CD14-positive monocyte (primary cell): Measurements from ENCODE around the gene SPPL2C. TPM values are rescaled to one million over a fixed set of nuclear protein-coding genes. Genes with fewer than 3 reads are reported as not detected.

ENCODE experiments used
- DNase-seq, 3 donors: peaks; one replicate each; pipeline ENCODE4 v3.0.0-alpha.2; 2011 to 2022
- H2AFZ ChIP-seq: 2 replicates; pipeline ENCODE4 v1.6.0; 2012; ENCODE audit warnings: mild to moderate bottlenecking, low read depth, low read length, inconsistent platforms; ENCODE audit not compliant: insufficient read depth, poor library complexity, severe bottlenecking
- H3K27ac ChIP-seq, 2 donors: 1 replicate in 1 of 2; 2 replicates in 1 of 2; pipeline ENCODE4 v1.5.1; 2012 to 2013; ENCODE audit warnings: low read length in 2 of 2, control low read depth in 1 of 2, inconsistent platforms in 1 of 2, low read depth in 1 of 2, mild to moderate bottlenecking in 1 of 2
- H3K27me3 ChIP-seq, 2 donors: one replicate each; pipeline versions ENCODE4 v1.6.0 to v1.6.1; 2011 to 2013; ENCODE audit warnings: low read length in 2 of 2; ENCODE audit not compliant: control insufficient read depth in 2 of 2, insufficient read depth in 2 of 2
- H3K36me3 ChIP-seq, 2 donors: replicated peaks in 1 of 2; 1 replicate in 1 of 2; 2 replicates in 1 of 2; pipeline versions ENCODE4 v1.5.1 to v1.6.1; 2012 to 2013; ENCODE audit warnings: low read length in 2 of 2, control low read depth in 1 of 2, inconsistent platforms in 1 of 2, mild to moderate bottlenecking in 1 of 2; ENCODE audit not compliant: insufficient read depth in 2 of 2, control insufficient read depth in 1 of 2
- H3K4me1 ChIP-seq, 2 donors: 1 replicate in 1 of 2; 2 replicates in 1 of 2; pipeline versions ENCODE4 v1.5.1 to v1.6.1; 2012 to 2013; ENCODE audit warnings: low read length in 2 of 2, control low read depth in 1 of 2, inconsistent platforms in 1 of 2, mild to moderate bottlenecking in 1 of 2, moderate library complexity in 1 of 2; ENCODE audit not compliant: insufficient read depth in 2 of 2, control insufficient read depth in 1 of 2
- H3K4me2 ChIP-seq: replicated peaks from 2 replicates; pipeline ENCODE3; 2012; ENCODE audit warnings: low read length, moderate library complexity, mild to moderate bottlenecking; ENCODE audit not compliant: poor library complexity, severe bottlenecking; ENCODE audit errors: extremely low read depth
- H3K4me3 ChIP-seq, 3 experiments: fragments of 200-600 bp in 1 of 3; sonication (generic) in 1 of 3; replicated peaks in 1 of 3; 1 replicate in 2 of 3; 2 replicates in 1 of 3; pipeline ENCODE4 v1.5.1; 2011 to 2013; ENCODE audit warnings: low read length in 3 of 3, mild to moderate bottlenecking in 3 of 3, control low read depth in 2 of 3, low read depth in 2 of 3, inconsistent platforms in 1 of 3, moderate library complexity in 1 of 3
- H3K79me2 ChIP-seq: 2 replicates; pipeline ENCODE4 v1.6.0; 2012; ENCODE audit warnings: mild to moderate bottlenecking, control low read depth, inconsistent platforms, low read length, moderate library complexity; ENCODE audit not compliant: insufficient read depth
- H3K9ac ChIP-seq: 2 replicates; pipeline ENCODE4 v1.6.0; 2017; ENCODE audit warnings: low read length, mild to moderate bottlenecking; ENCODE audit not compliant: insufficient read depth, poor library complexity, severe bottlenecking
- H3K9me3 ChIP-seq, 2 donors: replicated peaks in 1 of 2; 1 replicate in 1 of 2; 2 replicates in 1 of 2; pipeline versions ENCODE4 v1.5.1 to v1.6.1; 2012 to 2013; ENCODE audit warnings: low read length in 2 of 2, control low read depth in 1 of 2; ENCODE audit not compliant: control insufficient read depth in 1 of 2, insufficient read depth in 1 of 2
- H4K20me1 ChIP-seq: 2 replicates; pipeline ENCODE4 v1.6.0; 2012; ENCODE audit warnings: mild to moderate bottlenecking, low read length, control low read depth, moderate library complexity; ENCODE audit not compliant: insufficient read depth
- H3K27ac Mint-ChIP-seq, 7 donors: one replicate each; pipeline ENCODE4 v1.8.0; 2020; ENCODE audit warnings: mild to moderate bottlenecking in 7 of 7, mixed read lengths in 7 of 7, moderate library complexity in 6 of 7, inconsistent platforms in 2 of 7
- H3K27me3 Mint-ChIP-seq, 3 donors: one replicate each; pipeline ENCODE4 v1.8.0; 2021 to 2022; ENCODE audit warnings: low read depth in 3 of 3, mild to moderate bottlenecking in 3 of 3, mixed read lengths in 3 of 3, moderate library complexity in 3 of 3, inconsistent platforms in 1 of 3
- H3K36me3 Mint-ChIP-seq, 2 donors: one replicate each; pipeline ENCODE4 v1.8.0; 2020; ENCODE audit warnings: mixed read lengths in 2 of 2, inconsistent platforms in 1 of 2, mild to moderate bottlenecking in 1 of 2
- H3K4me1 Mint-ChIP-seq: one replicate; pipeline ENCODE4 v1.8.0; 2020; ENCODE audit warnings: mild to moderate bottlenecking, mixed read lengths
- H3K4me3 Mint-ChIP-seq, 2 donors: one replicate each; pipeline ENCODE4 v1.8.0; 2020; ENCODE audit warnings: mild to moderate bottlenecking in 2 of 2, mixed read lengths in 2 of 2, moderate library complexity in 1 of 2
- H3K9me3 Mint-ChIP-seq, 7 donors: one replicate each; pipeline ENCODE4 v1.8.0; 2020 to 2022; ENCODE audit warnings: mixed read lengths in 7 of 7, mild to moderate bottlenecking in 6 of 7, moderate library complexity in 6 of 7, inconsistent platforms in 2 of 7
- CTCF ChIP-seq: fragments of 200-600 bp; IDR thresholded peaks from one replicate; pipeline ENCODE4 v1.8.0; 2022; ENCODE audit warnings: antibody characterized with exemption, mild to moderate bottlenecking
- WGBS: methylation state at CpG from one replicate; pipeline ENCODE4 v1.1.5; 2013; ENCODE audit warnings: missing lambda C conversion rate; ENCODE audit not compliant: insufficient coverage; 5-methylcytosine and 5-hydroxymethylcytosine counted together
- intact Hi-C, 2 donors: fragments of 100-400 bp; cut with micrococcal nuclease; formaldehyde crosslinking; loops; one replicate each; pipeline versions ENCODE4 v1.15.0 to v1.15.1; 2023
- polyA plus RNA-seq, 3 donors: library from polyadenylated mRNA; depleted of rRNA in 1 of 3; unstranded in 2 of 3; stranded (reverse) in 1 of 3; fragments of 300-500 nt in 2 of 3; fragments of >200 nt in 1 of 3; fragmentation: Illumina TruSeq in 2 of 3; gene quantifications; 1 replicate in 2 of 3; 2 replicates in 1 of 3; pipeline ENCODE4 v1.2.3, GENCODE V29; 2012 to 2021

Gene SPPL2C
- polyA plus RNA-seq, 3 donors, result not detected

- H3K9ac ChIP-seq, result no peak overlapping the region
- H2AFZ ChIP-seq, result no peak overlapping the region
- no peaks in the 10 kb centered on the region for H3K36me3 ChIP-seq
- DNase-seq, result no peak
- intact Hi-C loops, result no loop called here
- H3K4me1 ChIP-seq, result no peaks in the 10 kb centered on the region
- no peaks in the 10 kb centered on the region for H3K36me3 Mint-ChIP-seq
- H3K4me1 Mint-ChIP-seq, result no peaks in the 10 kb centered on the region
- peaks cover 0 to 22% (median 11%) of the 10 kb centered on the region in 3 donors for H3K27me3 Mint-ChIP-seq
- no peak overlapping the region for H3K27ac ChIP-seq
- H3K27ac Mint-ChIP-seq, result no peak overlapping the region
- no peaks in the 10 kb centered on the region for H3K9me3 Mint-ChIP-seq
- no peaks in the 10 kb centered on the region for H3K79me2 ChIP-seq
- H3K27me3 ChIP-seq, result peaks cover 0 to 6% of the 10 kb centered on the region in 2 donors
- no peak overlapping the region for H3K4me3 ChIP-seq
- H4K20me1 ChIP-seq, result no peaks in the 10 kb centered on the region
- WGBS, result 87% methylated on average over 9 of the region's 9 CpGs
- no peak overlapping the region for H3K4me3 Mint-ChIP-seq
- TF ChIP-seq CTCF, result no peak
- no peak overlapping the region for H3K4me2 ChIP-seq
- no peaks in the 10 kb centered on the region for H3K9me3 ChIP-seq
These were observed 2.0 kb downstream of the SPPL2C start for GRCh38 chr17:45846646-45847045.

GRCh38 chr17:45847101-45847500 is 2.4 kb downstream of the SPPL2C start:
- H3K9ac ChIP-seq, result no peak overlapping the region
- no peak overlapping the region for H3K27ac ChIP-seq
- no peak overlapping the region for H3K4me3 ChIP-seq
- H3K36me3 Mint-ChIP-seq, result no peaks in the 10 kb centered on the region
- peaks cover 0 to 10% of the 10 kb centered on the region in 2 donors for H3K27me3 ChIP-seq
- H3K9me3 Mint-ChIP-seq, result no peaks in the 10 kb centered on the region
- no peak overlapping the region for H3K4me3 Mint-ChIP-seq
- H3K79me2 ChIP-seq, result no peaks in the 10 kb centered on the region
- peak overlapping the region in 1 of 7 donors; percentile 5 for H3K27ac Mint-ChIP-seq
- intact Hi-C loops, result no loop called here
- H3K4me1 ChIP-seq, result no peaks in the 10 kb centered on the region
- H4K20me1 ChIP-seq, result no peaks in the 10 kb centered on the region
- TF ChIP-seq CTCF, result no peak
- no peak overlapping the region for H3K4me2 ChIP-seq
- no peaks in the 10 kb centered on the region for H3K4me1 Mint-ChIP-seq
- DNase-seq, result no peak
- no peak overlapping the region for H2AFZ ChIP-seq
- no peaks in the 10 kb centered on the region for H3K36me3 ChIP-seq
- H3K9me3 ChIP-seq, result no peaks in the 10 kb centered on the region
- WGBS, result 97% methylated on average over 3 of the region's 4 CpGs
- peaks cover 4 to 26% (median 15%) of the 10 kb centered on the region in 3 donors for H3K27me3 Mint-ChIP-seq
